GM18520 (cell line): Measurements from ENCODE around the gene P2RY13.

ENCODE experiments used
- ATAC-seq: cut with Tn5 transposase; IDR thresholded peaks from one replicate; pipeline ENCODE4 v1.9.1; 2021; ENCODE audit not compliant: unreplicated experiment

P2RY13 gene

GRCh38 chr3:151321526-151321925 is 7.8 kb downstream of the P2RY13 start:
- ATAC-seq = no peak

GRCh38 chr3:151320131-151320530 is 9.2 kb downstream of the P2RY13 start:
- no peak for ATAC-seq

GRCh38 chr3:151319628-151320027 is 9.7 kb downstream of the P2RY13 start:
- no peak for ATAC-seq

- ATAC-seq = no peak
These were observed 10.4 kb downstream of the P2RY13 start for GRCh38 chr3:151318991-151319390.

GRCh38 chr3:151318313-151318712 is 11.0 kb downstream of the P2RY13 start:
- no peak for ATAC-seq

GRCh38 chr3:151316267-151316991 is 12.9 kb downstream of the P2RY13 start, which contains the start of gene GPR87:
Gene GPR87, minus strand, starts transcription at chr3:151316820. Its CDS starts 16,720 bp downstream, at chr3:151300100.
- ATAC-seq = no peak

- no peak for ATAC-seq
These were observed 13.5 kb downstream of the P2RY13 start for GRCh38 chr3:151315846-151316245.

GRCh38 chr3:151315136-151315535 is 14.2 kb downstream of the P2RY13 start:
- no peak for ATAC-seq

GRCh38 chr3:151314593-151314992 is 14.8 kb downstream of the P2RY13 start:
- no peak for ATAC-seq

- ATAC-seq = no peak
These were observed 15.2 kb downstream of the P2RY13 start for GRCh38 chr3:151314137-151314536.

GRCh38 chr3:151312972-151313371 is 16.4 kb downstream of the P2RY13 start:
- ATAC-seq = no peak

- ATAC-seq = no peak
These were observed 19.8 kb downstream of the P2RY13 start for GRCh38 chr3:151309566-151309965.

GRCh38 chr3:151307583-151308488 is 21.5 kb downstream of the P2RY13 start:
- no peak for ATAC-seq

GRCh38 chr3:151307131-151307530 is 22.2 kb downstream of the P2RY13 start:
- ATAC-seq = no peak

- ATAC-seq = no peak
These were observed 23.1 kb downstream of the P2RY13 start for GRCh38 chr3:151306168-151306810.

GRCh38 chr3:151305775-151306151 is 23.6 kb downstream of the P2RY13 start:
- no peak for ATAC-seq

- no peak for ATAC-seq
These were observed 24.1 kb downstream of the P2RY13 start for GRCh38 chr3:151305060-151305774.

GRCh38 chr3:151303751-151304150 is 25.6 kb downstream of the P2RY13 start:
- ATAC-seq = no peak

GRCh38 chr3:151301787-151302186 is 27.6 kb downstream of the P2RY13 start:
- ATAC-seq = no peak

GRCh38 chr3:151300539-151300938 is 28.8 kb downstream of the P2RY13 start:
- ATAC-seq = no peak

- ATAC-seq = no peak
These were observed 30.3 kb downstream of the P2RY13 start for GRCh38 chr3:151299006-151299405.
